Loucy (cell line): ENCODE measurements around the gene FLCN.

Experiments used
- H2AFZ ChIP-seq: fragments of 200-600 bp; sonication (generic); 2 replicates; pipeline ENCODE4 v1.6.0; 2016; ENCODE audit warnings: antibody characterized with exemption, mild to moderate bottlenecking, low read length, moderate library complexity
- H3F3A ChIP-seq: fragments of 200-600 bp; 2 replicates; pipeline ENCODE4 v1.6.0; 2016; ENCODE audit warnings: antibody characterized with exemption, low read depth, mild to moderate bottlenecking
- H3K27me3 ChIP-seq: fragments of 200-600 bp; sonication (generic); 2 replicates; pipeline ENCODE4 v1.6.1; 2014; ENCODE audit warnings: low read length, mild to moderate bottlenecking; ENCODE audit not compliant: insufficient read depth, poor library complexity, severe bottlenecking
- H3K36me3 ChIP-seq: fragments of 200-600 bp; sonication (generic); 2 replicates; pipeline ENCODE4 v1.6.1; 2016; ENCODE audit warnings: low read length; ENCODE audit not compliant: insufficient read depth
- H3K4me1 ChIP-seq: fragments of 200-600 bp; sonication (generic); 2 replicates; pipeline ENCODE4 v1.5.1; 2014; ENCODE audit warnings: low read length, mild to moderate bottlenecking; ENCODE audit not compliant: insufficient read depth, poor library complexity, severe bottlenecking
- H3K4me2 ChIP-seq: fragments of 200-600 bp; sonication (generic); 2 replicates; pipeline ENCODE4 v1.6.0; 2014; ENCODE audit warnings: antibody characterized with exemption, low read length, low read depth, mild to moderate bottlenecking; ENCODE audit not compliant: poor library complexity, severe bottlenecking
- H3K4me3 ChIP-seq: fragments of 200-600 bp; sonication (generic); 2 replicates; pipeline ENCODE4 v1.5.1; 2014; ENCODE audit warnings: low read length, mild to moderate bottlenecking, mixed read lengths; ENCODE audit not compliant: poor library complexity, severe bottlenecking
- H3K79me2 ChIP-seq: fragments of 200-600 bp; sonication (generic); 2 replicates; pipeline ENCODE4 v1.6.1; 2014; ENCODE audit warnings: low read length; ENCODE audit not compliant: insufficient read depth
- H3K9ac ChIP-seq: fragments of 200-600 bp; sonication (generic); 2 replicates; pipeline ENCODE4 v1.6.0; 2014; ENCODE audit warnings: mild to moderate bottlenecking, low read depth, low read length, moderate library complexity; ENCODE audit not compliant: poor library complexity, severe bottlenecking
- H3K9me2 ChIP-seq: fragments of 200-600 bp; sonication (generic); replicated peaks from 2 replicates; pipeline ENCODE4 v1.6.1; 2016; ENCODE audit warnings: low read depth, low read length, mixed read lengths
- H3K9me3 ChIP-seq: fragments of 200-600 bp; sonication (generic); 2 replicates; pipeline ENCODE4 v1.6.1; 2014; ENCODE audit warnings: mild to moderate bottlenecking, antibody characterized with exemption, low read length, low read depth; ENCODE audit not compliant: insufficient read depth
- H4K20me1 ChIP-seq: fragments of 200-600 bp; sonication (generic); 2 replicates; pipeline ENCODE4 v1.6.0; 2014; ENCODE audit warnings: antibody characterized with exemption, low read length, mild to moderate bottlenecking; ENCODE audit not compliant: insufficient read depth, poor library complexity, severe bottlenecking
- EZH2phosphoT487 ChIP-seq: fragments of 200-600 bp; IDR thresholded peaks from 2 replicates; pipeline ENCODE4 v1.6.1; 2018; ENCODE audit warnings: antibody characterized with exemption, mild to moderate bottlenecking, moderate library complexity, borderline replicate concordance
- TF ChIP-seq, protein P1 (sequence below): fragments of 200-600 bp; sonication (generic); conservative IDR thresholded peaks from 2 replicates; pipeline ENCODE4 v1.5.1; 2014; ENCODE audit warnings: mild to moderate bottlenecking, antibody characterized with exemption, low read length

The FLCN gene

DNA sequence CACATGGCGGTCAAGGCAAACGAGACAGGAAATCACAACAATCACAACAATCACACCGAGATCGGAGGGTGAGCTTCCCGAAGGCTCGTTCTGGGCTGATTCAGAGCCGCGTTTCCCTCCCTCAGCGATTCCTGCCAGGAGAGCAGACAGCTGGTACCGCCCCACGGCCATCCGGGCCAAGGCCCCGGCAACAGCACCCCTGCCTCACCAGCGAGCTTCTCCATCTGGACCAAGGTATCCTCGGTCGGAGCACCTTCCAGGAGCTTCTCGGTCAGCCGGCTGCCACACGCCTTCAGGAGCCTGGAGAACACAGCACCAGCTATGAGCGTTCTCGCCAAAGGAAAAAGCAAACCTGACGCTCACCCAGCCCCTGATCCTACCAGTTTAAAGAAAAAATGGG, 15.6 kb downstream of the FLCN start:
- Histone ChIP-seq H3K9me2 (no peaks in the 10 kb centered on the region), H3K4me3 (no peak overlapping the region), H3F3A (no peaks in the 10 kb centered on the region), H3K9ac (no peak overlapping the region), H4K20me1 (no peaks in the 10 kb centered on the region), H3K27me3 (no peaks in the 10 kb centered on the region), H2AFZ (no peak overlapping the region), H3K36me3 (peaks cover 46% of the 10 kb centered on the region; the same call in 1 of the 2 replicates), H3K4me1 (no peaks in the 10 kb centered on the region), H3K4me2 (no peak overlapping the region), H3K79me2 (no peaks in the 10 kb centered on the region), H3K9me3 (no peaks in the 10 kb centered on the region)
- TF ChIP-seq, protein P1, sequence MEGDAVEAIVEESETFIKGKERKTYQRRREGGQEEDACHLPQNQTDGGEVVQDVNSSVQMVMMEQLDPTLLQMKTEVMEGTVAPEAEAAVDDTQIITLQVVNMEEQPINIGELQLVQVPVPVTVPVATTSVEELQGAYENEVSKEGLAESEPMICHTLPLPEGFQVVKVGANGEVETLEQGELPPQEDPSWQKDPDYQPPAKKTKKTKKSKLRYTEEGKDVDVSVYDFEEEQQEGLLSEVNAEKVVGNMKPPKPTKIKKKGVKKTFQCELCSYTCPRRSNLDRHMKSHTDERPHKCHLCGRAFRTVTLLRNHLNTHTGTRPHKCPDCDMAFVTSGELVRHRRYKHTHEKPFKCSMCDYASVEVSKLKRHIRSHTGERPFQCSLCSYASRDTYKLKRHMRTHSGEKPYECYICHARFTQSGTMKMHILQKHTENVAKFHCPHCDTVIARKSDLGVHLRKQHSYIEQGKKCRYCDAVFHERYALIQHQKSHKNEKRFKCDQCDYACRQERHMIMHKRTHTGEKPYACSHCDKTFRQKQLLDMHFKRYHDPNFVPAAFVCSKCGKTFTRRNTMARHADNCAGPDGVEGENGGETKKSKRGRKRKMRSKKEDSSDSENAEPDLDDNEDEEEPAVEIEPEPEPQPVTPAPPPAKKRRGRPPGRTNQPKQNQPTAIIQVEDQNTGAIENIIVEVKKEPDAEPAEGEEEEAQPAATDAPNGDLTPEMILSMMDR, result no peak
- TF ChIP-seq EZH2phosphoT487, result no peak

DNA sequence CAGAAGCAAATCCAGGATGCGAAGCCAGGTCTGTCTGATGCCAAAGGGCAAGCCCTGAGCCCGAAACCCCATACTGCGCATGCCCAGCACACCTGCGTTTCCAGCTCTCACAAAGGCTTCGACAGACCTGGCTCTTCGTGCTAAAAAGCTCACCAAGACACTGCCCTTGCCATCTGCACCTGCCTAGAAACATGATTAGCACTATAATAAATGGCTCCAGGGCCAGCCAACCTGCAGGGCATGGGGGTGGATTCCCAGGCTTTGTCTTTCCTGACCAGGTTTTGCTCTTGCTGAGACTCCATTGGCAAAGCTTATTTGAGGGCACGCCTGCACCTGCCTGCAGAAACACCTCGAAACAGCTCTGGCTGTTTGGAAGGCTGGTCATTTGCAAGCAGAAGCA, 16.4 kb downstream of the FLCN start:
- Histone ChIP-seq H4K20me1 (no peaks in the 10 kb centered on the region), H3K4me3 (no peak overlapping the region), H2AFZ (no peak overlapping the region), H3K9ac (no peak overlapping the region), H3K4me2 (no peak overlapping the region), H3K9me3 (no peaks in the 10 kb centered on the region), H3K27me3 (no peaks in the 10 kb centered on the region), H3K9me2 (no peaks in the 10 kb centered on the region), H3K4me1 (no peaks in the 10 kb centered on the region), H3K79me2 (no peaks in the 10 kb centered on the region), H3K36me3 (peaks cover 45% of the 10 kb centered on the region; the same call in 1 of the 2 replicates), H3F3A (no peaks in the 10 kb centered on the region)
- no peak for TF ChIP-seq EZH2phosphoT487
- TF ChIP-seq, protein P1, result no peak

DNA sequence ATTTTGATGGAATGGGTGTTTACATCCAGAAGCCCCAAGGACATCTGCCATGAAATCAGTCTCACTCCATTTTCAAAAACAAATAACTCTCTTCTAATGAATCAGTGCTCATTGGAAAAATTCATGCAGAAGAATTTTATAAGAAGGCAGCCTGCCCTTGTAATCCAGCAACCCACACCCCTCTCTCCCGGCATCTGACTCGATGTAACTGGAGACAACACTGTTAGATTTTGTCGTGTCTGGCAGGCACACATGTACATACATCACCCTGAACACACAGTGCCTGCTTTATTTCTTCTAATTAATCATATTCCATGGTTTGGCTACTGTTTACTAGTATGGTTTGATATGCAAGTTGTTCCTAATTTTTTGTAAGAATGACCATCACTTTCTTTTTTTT, 19.0 kb downstream of the FLCN start:
- H3K79me2 ChIP-seq, result no peaks in the 10 kb centered on the region

More for the DNA sequence above, 19.0 kb downstream of the FLCN start:
- Histone ChIP-seq H3K4me3 (no peak overlapping the region), H3F3A (no peaks in the 10 kb centered on the region), H3K9ac (no peak overlapping the region), H3K9me3 (no peaks in the 10 kb centered on the region), H3K4me2 (no peak overlapping the region), H3K27me3 (no peaks in the 10 kb centered on the region), H4K20me1 (no peaks in the 10 kb centered on the region), H3K4me1 (no peaks in the 10 kb centered on the region), H2AFZ (no peak overlapping the region), H3K36me3 (peaks cover 34% of the 10 kb centered on the region; the same call in 1 of the 2 replicates), H3K9me2 (no peaks in the 10 kb centered on the region)
- no peak for TF ChIP-seq EZH2phosphoT487
- TF ChIP-seq, protein P1, result no peak
